Putamen (tissue), 1 donor: Measurements from ENCODE around the gene PRDM4.

Experiments
- DNase-seq: peaks from one replicate; pipeline ENCODE4 v3.0.0-alpha.2; 2016; ENCODE audit warnings: low spot score

PRDM4 gene

GRCh38 chr12:107760809-107761501, at the start of gene PRDM4:
Gene PRDM4, minus strand, starts transcription at chr12:107761137. Its CDS starts 622 bp downstream, at chr12:107760515.
- peak; percentile 95 for DNase-seq

- DNase-seq: no peak
Measured at GRCh38 chr12:107807471-107808150, 46.7 kb upstream of the PRDM4 start.

- no peak for DNase-seq
Measured at GRCh38 chr12:107805488-107806180, 44.7 kb upstream of the PRDM4 start.

DNA sequence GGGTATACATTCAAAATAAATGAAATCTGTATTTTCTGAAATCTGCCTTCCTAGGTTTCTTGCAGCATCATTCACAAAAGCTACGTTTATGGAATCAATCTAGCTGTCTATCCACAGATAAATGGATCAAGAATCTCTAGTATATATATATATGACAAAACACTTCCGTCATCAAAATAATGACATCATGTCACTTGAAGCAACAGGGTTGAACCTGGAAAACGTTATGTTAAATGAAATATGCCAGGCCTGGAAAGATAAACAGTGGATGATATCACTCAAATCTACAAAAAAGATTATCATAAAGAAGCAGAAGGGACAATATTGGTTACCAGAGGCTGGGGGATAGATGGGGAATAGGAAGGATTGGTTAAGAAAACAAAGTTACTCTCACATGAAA, 42.2 kb upstream of the PRDM4 start:
- no peak for DNase-seq

DNA sequence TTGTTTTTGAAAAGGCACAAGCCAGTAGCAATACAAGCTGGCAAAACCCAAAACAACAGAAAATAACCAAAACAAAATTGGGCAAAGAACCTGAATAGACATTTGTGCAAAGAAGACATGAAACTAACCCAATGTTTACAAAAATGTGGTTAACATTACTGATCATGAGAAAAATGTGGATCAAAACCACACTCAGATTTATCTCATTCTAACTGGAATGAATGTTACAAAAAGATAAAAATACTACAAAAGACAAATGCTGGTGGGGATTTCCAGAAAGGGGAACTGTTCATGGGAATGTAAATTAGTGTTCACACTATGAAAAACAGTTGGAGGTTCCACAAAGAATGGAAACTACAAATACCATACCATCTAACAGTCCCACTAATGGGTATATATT, 40.2 kb upstream of the PRDM4 start:
- no peak for DNase-seq

DNA sequence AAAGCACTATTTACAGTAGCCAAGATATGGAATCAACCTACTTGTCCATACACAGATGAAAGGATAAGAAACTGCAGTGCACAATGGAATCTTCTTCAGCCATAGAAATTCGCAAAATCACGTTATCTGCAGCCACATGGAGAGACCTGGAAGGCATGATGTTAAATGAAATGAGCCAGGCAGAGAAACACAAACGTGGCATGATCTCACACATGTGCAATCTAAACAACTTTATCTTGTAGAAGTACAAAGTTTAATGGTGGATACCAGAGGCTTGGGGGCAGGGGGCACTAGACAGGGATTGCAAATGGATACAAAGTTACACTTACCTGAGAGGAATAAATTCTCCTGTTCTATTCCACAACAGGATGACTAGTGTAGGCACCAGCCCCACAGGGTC, 37.6 kb upstream of the PRDM4 start:
- DNase-seq: no peak

DNA sequence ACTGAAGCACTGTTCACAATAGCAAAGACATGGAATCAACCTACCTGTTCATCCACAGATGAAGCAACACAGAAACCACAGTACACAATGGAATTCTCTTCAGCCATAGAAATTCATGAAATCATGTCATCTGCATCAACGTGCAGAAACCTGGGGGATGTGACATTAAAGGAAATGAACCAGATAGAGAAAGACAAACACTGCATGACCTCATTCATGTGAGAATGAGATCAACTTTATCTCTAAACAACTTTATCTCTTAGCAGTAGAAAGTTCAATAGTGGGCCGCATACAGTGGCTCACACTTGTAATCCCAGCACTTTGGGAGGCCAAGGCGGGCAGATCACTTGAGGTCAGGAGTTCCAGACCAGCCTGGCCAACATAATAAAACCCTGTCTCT, 33.5 kb upstream of the PRDM4 start:
- no peak for DNase-seq

- no peak for DNase-seq
Measured at GRCh38 chr12:107791465-107792089, 30.6 kb upstream of the PRDM4 start.

- no peak for DNase-seq
Measured at GRCh38 chr12:107788690-107789458, 27.9 kb upstream of the PRDM4 start.

- no peak for DNase-seq
Measured at GRCh38 chr12:107788281-107788680, 27.3 kb upstream of the PRDM4 start.

GRCh38 chr12:107783406-107784376, 22.8 kb upstream of the PRDM4 start:
- DNase-seq: no peak

DNA sequence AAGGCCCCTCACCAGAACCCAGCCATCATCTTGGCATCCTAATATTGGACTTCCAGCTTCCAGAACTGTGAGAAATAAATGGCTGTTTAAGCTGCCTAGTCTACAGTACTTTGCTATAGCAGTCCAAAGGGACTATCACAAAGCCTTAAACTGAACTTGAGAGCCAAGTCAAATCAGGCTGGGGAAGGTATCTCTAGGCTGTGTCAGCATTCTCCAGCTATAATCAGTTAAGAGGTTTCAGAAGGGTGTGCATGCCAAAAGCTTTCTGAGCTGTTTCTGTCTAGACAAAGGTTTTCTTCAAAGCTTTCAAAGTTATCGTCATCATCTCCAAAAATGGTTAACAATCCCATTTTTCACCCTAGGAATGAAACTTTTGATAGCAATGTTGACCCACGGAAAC, 21.1 kb upstream of the PRDM4 start:
- DNase-seq: no peak

- DNase-seq: peak; percentile 6
Measured at GRCh38 chr12:107780298-107780697, 19.4 kb upstream of the PRDM4 start.

- DNase-seq: peak; percentile 13
Measured at GRCh38 chr12:107779077-107779831, 18.3 kb upstream of the PRDM4 start.

DNA sequence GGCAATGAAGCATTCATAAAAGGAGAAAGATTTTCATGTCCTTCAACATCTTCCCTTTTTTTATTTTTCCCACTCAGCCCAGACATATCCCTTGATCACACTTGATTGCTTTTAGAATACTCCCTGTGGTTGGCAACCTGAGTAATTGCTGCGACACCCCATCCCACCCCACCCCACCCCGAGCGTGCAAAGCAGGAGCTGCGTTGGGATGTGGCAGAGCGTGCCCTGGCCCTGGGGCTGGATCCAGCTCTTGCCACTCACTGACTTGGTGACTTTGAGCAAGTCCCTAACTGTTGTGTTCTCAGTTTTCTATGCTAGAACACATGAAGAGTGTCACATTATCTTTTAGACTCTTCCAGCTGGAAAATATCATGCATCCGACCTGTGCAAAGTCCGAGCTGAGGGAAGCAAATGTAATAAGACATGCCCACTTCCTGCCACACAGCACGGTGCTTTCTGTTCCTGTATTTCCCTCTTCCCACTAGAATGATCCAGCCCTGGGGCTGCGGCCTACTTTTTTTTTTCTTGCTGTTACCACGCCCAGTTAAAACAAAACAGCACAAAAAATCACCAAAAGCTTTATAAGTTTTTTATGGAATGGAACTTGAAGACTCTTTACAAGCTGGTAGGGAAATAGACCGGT, 17.6 kb upstream of the PRDM4 start:
- DNase-seq: peak; percentile 2

DNA sequence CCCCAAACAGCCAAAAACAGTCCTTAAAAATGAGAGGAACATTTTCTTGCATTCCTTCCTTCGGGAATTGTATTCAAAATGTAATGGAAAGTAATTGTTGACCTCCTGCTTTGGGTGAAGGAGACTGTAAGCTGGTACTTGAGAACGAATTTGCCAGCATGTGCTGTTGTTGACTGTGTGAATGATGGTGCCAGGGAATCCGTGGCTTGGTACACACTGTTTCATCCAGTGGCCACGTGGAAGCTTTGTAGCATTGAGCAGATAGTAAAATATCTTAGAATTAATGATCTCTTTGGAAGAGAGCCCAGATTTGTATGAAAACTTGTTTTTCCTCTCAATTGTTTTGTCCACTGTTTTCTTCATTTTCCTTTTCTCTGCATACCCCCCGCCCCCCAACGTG, 15.2 kb upstream of the PRDM4 start:
- DNase-seq: no peak

- no peak for DNase-seq
Measured at GRCh38 chr12:107775093-107775721, 14.3 kb upstream of the PRDM4 start.

GRCh38 chr12:107774349-107775029, 13.6 kb upstream of the PRDM4 start, which contains the start of gene ASCL4:
Gene ASCL4, plus strand, starts transcription at chr12:107774704. Its CDS starts 515 bp downstream, at chr12:107775219.
- DNase-seq: no peak
